ENCODE data around the gene TTC33.

TTC33 gene

DNA sequence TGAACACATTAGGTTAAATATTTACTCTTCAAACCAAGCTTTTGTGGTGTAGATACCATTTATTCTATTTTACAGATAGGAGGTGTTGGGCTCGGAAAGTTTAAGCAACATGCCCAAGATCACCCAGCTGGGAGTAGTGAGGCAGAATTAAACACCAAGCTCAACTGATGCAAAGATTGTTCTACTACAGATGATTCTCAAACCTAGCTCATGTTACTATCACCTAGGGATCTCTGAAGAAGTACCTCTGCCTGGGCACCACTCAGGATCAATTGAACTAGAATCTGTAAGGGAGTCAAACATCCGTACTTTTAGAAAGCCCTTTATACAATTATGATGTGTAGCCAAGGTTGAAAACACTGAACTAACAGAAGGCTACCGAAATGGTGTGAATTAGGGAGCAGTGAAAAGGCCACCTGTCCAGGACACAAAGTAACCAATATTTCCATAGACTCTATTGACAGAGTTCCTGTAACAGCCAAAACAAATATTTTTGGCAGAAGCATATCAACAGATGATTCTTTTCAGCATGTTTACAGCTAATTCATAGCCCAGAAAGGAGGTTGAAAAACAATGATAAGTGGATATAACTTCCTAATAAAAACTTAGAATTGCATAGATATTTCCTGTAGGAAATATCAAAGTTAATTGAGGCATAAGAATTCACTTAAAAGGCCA, 234.5 kb downstream of the TTC33 start:
- DNase-seq (ENCODE audit: low read depth in 2 of 2): no peak

DNA sequence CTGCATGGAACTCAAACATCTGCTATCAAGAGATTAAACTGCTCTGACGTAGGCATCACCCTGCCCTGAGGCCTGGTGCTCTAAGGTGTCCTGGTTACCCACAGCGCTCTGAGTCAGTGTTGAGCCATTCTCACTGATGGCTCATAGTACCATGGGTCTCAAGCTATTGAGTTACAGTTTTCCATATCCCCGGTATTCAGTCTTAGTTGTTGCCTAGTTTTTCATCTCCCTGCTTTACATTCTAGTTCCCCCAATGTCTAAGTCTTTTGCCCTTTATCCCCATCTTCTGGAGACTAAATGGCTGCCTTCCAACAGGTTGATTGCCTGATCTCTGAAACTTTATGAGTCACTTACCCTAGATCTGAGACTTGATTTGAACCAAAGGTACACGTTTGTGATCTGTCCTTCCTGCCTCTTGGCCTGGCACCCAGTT, 237.3 kb downstream of the TTC33 start:
- no peak for DNase-seq (ENCODE audit: low read depth in 2 of 2)

DNA sequence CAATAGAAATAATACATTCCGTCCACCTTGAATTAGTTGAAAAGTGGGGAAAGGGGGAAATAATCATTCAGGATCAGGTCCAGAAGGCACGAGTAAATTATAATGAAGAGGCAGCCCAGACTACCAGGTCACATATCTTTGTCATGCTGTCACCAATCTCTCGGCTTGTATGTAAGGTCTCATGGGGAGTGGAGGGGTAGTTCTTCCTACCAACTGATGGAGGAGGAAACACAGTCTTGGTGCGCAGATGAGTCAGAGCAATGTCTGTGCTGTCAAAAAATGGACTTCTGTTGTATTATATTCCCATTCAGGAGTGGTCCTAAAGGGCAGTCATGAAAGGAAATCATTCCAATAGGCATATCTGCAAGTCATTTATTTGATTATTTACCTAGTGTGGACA, 240.3 kb downstream of the TTC33 start:
- no peak for DNase-seq (ENCODE audit: low read depth in 2 of 2)

DNA sequence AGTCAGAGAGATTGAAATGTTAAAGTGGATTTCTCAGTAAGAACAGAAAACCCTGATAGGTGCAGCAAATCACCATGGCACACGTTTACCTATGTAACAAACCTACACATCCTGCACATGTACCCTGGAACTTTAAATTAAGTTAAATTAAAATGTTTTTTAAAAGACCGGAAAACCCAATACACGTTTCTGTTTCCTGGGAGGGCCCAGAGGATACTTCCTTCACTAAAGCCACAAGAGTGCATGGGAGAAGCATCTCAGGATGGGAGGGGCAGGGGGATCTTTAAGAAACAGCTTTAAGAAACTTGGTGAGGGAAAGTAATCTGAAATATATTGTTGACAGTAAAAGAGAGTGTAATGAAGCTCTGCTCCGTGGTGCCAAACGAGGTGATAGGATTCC, 240.8 kb downstream of the TTC33 start:
- DNase-seq (ENCODE audit: low read depth in 2 of 2): no peak

DNA sequence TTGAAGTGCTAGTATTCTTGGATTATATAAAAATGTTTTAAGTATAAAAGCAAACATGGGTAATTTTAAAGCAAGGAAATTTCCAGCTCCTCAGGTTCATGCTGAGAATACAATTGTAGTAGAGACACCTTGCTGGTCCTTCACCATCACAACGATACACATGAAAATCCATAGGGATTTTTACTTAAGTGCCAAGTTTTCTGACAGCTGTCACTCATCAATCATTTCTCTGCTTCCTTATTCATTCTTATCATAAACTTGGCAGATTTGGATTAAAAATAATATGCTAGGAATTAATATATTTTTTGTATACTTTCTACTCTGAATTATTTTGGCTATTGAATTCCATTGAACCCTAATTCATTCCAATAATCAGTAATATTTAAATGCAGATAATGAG, 244.0 kb downstream of the TTC33 start:
- DNase-seq (ENCODE audit: low read depth in 2 of 2): no peak

DNA sequence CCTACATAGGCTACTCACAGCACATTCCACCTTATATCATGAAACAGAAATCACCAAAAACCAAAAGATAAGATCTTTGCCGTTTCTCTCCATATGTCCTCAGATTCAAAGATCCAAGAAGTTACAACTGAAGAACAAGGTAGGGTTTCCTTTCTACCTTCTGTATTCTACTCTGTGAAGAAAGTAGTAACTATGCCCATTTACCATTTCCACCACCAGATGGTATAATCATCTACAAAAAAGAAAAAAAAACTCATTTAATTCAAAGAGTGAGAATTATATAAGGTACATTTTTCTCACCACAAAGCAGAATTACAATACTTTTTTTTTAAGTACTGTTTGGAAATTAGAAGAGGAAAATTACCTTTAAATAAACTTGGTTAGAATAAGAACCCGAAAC, 248.7 kb downstream of the TTC33 start:
- no peak for DNase-seq (ENCODE audit: low read depth in 2 of 2)

DNA sequence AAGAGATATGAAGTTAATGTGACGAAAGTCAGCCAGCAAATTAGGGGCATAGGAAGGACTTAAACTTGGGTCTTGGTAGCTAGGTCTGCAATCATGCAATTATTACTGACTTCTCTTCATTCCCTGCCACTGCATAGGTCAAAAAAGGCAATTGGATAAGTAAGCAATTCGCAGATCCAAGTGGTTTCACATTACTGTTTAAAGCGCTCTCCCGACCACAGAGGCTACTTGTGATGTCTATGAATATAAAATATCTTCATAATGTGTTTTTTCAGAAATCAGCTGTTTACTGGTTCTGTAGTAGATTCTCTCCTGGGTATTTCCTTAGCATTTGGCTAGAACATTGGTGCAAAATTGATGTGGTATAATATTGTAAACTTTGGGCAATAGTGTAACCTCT, 250.7 kb downstream of the TTC33 start:
- no peak for DNase-seq (ENCODE audit: low read depth in 2 of 2)

DNA sequence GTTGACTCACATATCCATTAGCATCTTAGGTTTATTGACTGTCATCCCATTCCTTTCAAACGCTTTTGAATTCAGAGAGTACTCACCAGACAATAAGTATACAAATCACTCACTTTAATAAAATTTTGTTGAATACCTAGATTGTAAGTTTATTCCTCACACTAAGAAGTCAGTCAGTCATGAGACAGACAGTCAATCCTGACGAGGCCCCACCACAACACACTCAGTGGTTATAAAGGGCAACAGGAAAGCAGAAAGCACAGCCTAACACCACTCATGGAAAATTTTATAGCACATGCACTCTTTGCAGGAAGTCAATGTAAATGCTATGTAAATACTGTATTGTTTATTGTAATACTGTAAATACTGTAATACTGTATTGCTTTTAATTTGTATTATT, 252.3 kb downstream of the TTC33 start:
- DNase-seq (ENCODE audit: low read depth in 2 of 2): no peak

DNA sequence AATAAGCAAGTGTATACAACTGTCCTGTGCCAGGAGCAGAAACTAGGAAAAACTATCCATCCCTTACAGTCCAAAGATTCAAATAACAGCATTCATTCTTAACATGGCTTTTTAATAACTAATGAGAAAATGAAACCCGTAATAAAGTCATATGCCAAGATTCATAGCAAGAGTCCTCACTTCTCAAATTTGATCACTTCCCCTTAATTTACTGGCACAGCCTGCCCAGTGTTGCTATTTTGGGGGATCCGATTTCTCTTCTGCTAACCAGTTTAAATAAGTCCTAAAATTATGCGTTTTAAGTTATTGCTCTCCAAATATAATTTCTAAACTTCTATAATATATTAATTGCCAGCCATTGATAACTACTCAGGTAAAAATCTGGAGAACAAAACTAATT, 253.0 kb downstream of the TTC33 start:
- DNase-seq (ENCODE audit: low read depth in 2 of 2): no peak

DNA sequence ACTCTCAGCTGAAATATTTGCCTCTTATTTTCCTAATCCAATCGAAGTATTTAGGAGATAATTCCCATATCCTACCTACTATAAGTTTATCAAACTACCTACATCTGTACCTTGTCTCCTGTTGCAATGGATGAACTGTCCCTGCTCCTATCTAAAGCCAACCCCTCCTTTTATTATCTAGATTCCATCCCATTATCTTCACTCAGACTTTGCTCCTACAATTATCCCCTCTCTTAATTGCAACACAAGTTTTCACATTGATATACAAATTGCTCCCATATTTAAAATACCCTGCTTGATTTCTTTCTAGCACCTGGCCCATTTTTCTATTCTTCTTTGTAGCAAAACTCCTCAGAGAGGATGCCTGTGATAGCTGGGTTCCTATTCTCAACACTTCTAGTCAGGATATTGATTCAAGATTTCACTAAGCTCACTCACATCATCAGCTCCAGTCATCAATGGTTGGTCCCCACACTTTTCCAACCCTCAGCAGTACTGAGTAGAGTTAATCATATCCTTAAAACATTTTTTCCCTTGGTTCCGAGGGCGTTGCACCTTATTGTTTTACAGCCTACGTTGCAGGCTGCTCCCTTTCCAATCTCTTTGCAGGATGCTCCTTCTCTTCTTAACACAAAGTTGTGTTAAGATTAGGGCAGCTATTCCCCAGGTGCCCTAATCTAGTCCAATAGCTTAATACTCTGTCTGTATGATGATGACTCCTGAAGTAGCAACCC, 253.9 kb downstream of the TTC33 start:
- DNase-seq (ENCODE audit: low read depth in 2 of 2): no peak

DNA sequence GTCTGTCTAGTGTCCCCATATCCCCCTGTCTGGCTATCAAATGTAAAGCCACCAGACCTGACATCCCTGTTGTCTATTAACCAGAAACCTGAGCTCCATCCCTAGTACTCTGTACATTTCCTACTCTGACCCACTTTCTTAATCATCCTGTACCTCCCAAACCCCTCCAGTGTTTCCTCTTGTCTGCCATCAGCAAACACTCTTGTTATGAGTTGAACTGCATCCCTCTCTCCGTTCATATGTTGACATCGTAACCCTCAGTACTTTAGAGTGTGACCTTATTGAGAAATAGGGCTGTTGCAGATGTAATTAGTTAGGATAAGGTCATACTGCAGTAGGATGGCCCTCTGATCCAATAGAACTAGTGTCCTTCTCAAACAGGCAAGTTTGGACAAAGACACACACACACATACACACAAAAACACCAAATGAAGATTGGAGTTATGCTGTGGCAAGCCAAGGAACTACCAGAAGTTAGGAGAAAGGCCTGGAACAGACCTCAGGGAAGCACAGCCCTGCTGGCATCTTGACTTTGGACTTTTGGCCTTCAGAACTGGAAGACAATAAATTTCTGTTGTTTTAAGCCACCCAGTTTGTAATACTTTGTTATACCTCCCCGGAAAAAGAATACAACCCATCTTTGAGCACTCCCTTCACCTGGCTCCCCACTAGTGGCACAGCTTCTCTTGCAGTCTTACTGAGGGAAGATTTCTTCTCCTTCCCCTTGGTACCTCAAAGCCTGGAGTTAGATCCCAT, 256.1 kb downstream of the TTC33 start:
- DNase-seq (ENCODE audit: low read depth in 2 of 2): no peak

DNA sequence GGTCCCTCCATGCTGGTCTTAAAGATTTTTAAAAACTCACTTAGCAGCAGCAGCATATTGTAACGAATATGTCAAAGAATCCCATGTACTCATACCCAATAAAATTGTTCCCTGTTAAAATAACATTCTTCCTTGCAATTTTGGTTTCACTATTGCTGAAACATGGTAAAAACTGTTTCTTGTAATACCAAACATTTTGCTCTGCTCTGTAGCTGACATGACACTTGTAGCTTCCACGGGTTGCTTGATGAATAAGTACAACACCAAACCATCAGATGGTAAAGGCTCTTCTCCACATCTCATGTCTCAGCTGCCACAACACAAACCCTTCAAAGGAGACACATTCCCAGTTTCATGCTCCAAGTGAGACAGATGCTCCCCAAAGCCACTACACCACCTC, 256.8 kb downstream of the TTC33 start:
- DNase-seq (ENCODE audit: low read depth in 2 of 2): no peak

DNA sequence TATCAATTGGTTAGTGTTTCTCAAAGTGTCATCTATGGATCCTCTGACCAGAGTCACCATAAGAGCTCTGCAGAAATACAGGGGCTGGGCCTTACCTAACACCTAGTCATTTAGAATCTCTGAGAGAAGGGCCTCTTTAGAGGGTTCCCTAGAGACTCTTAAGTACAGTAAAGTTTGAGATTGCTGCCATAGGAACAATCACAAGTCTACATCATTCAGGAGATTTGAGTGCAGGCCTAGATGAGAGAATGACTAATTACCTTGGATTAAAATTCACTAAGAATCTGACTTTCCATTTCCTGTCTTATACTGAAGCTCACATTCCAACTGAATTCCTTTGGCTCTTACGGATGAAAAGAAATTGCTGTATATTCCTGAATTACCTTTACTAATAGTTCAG, 258.2 kb downstream of the TTC33 start:
- no peak for DNase-seq (ENCODE audit: low read depth in 2 of 2)

DNA sequence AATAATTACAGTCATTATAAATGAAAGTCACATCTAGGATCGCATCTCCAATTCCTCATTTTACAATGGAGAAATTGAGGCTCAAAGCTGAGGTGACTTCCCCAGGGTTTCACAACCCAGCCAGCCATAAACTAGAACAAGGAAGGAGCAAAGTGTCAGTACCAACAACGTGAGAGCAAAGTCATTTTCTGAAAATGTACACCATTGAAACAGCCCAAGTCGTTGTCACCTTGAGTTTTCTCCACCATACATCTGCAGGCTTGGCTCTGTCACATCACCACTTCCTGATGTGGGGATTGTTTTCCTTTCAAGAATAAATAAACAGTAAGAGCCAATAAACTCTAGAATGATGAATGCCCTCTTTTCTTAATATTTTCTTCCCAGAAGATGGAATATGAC, 260.5 kb downstream of the TTC33 start:
- no peak for DNase-seq (ENCODE audit: low read depth in 2 of 2)

DNA sequence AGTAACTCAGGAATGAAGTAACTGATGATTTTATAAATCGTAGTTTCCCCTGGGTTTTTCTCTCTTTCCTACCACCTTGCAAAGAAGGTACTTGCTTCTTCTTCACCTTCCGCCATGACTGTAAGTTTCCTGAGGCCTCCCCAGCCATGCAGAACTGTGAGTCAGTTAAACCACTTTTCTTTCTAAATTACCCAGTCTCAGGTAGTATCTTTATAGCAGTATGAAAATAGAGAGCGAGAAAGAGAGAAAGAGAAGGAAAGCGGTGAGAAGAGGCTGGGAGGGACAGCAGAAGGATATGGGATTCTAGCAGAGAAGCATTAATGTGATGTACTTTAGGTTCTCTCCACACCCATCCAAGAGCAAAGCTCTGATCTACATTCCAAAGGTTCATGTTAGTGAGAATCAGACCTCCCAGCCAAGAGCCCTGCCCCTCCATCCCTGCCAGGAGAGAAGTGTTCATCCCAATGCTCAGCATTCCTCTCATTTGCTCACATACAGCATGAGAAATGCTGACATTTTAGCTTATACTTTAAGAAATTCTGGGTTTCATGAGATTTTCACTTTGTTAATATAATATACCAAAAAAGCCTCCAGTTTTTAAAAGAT, 261.0 kb downstream of the TTC33 start:
- DNase-seq (ENCODE audit: low read depth in 2 of 2): no peak

DNA sequence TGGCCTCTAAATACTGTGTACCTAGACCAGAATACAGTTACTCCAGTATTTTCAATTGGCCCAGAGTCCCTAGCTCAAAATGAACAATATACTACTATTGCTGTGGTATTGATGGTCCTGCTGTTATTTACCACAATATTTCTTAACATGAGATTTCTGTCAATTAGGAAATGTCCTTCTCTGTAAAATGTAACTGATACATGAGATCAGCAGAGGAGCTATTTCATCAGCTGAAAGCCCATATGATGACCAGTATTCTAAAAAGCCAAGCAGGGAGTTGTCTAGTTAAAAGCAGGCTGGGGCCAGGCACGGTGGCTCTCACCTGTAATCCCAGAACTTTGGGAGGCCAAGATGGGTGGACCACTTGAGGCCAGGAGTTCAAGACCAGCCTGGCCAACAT, 263.7 kb downstream of the TTC33 start:
- no peak for DNase-seq (ENCODE audit: low read depth in 2 of 2)

DNA sequence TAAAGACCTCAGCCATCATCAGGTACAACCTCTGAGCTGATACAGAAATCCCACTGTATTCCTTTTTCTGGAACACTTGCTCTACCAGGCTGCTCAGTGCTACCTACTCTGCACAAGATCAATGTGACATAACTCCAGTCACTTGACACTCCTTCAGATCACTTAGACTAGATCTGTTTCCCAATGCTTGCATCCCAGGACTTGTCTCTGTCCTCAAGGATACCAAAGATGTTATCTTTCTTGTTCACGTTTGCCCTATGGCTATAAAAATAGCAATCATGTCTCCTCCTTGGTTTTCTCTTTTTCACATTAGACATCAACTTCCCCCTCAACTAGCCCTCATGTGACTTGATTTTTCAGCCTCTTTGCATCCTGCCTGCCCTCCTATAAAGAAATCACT, 264.1 kb downstream of the TTC33 start:
- no peak for DNase-seq (ENCODE audit: low read depth in 2 of 2)

DNA sequence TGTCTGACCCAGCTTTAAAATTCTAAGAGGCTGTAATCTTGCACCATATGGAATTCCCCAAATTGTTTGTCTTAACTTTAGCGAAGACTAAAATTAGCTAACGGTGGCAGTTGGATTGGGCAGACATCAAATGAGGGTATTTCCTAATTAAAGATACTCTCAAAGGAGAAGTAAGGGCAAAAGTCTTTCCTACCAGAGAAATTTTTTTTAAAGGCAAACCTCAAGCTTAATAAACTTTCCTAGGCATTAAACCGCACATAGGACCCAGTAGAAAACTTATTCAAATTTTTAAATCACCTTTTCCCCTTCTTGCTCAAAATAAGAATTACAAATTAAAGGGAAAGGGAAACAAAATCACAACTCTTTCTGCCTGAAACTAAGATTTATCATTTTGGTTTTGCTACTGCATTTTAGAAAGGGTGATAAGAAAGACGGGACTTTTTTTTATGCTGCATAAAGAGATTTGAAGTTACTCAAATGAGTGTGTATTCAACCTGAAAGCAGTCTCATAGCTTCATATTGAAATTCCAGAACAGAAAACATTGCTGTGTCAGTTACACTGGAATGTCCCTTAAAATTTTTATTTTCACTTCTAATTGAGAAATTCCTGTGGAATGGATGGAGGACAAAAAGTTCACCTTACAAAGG, 265.2 kb downstream of the TTC33 start:
- DNase-seq (ENCODE audit: low read depth in 2 of 2): no peak

DNA sequence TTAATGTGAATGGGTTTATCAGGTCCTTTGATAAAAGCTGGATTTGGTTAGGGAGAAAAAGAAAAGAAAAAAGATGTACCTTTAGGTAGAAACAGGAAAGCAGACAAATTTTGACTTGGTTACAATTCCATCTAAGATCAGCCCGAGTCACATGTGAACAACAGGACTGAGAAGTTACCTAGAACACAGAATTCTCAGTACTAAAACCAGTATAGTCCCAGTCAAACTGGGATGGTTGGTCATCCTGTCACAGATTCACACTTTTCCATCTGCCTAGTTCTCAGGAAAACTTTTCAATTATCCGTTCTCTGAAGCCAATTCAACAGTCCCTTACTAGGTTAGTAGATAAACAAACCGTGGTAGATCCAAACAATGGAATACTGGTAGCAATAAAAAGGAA, 266.3 kb downstream of the TTC33 start:
- no peak for DNase-seq (ENCODE audit: low read depth in 2 of 2)

DNA sequence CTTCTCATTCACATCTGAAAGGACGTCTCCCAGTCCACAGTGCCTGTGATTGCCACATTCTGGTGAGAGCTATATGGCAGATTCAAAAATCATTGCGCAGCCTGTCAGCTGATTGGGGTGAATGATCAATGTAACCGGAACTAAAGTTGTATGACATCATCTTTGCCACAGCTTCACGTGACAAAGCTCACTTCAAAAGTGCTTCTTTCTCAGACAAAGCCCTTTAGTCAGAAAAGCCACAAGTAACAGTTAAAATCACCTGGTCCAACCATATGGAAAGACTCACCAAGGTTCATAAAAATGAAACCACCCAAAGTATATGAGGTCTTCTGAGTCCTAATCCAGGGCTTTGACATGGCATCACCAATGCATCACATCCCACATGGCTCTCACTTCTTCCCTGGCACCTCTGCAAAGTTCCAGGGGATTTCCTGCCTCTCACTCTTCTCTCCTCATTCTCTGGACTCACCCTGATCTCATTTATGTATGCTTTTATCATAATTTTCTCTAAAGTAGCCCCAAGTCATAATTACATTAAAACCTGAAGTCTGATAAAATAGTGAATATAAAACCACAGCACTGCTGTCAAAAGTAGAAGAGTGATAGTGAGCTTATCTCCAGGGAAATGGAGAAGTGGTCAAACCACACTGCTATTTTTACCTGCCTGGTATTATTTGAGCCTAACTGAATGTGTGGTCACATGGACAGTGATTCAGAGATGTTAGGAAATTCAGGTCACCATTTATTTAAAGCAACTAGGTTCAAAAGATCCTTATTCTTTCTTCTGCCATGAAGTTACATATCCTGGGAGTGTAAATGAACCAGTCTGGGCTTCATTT, 269.1 kb downstream of the TTC33 start:
- DNase-seq (ENCODE audit: low read depth in 2 of 2): peak in 1 of 2 donors; percentile 42
